ENCODE measurements around the gene COG8.

COG8 gene

GRCh38 chr16:69350536-69351133 is 11.3 kb upstream of the COG8 start:
- DNase-seq (ENCODE audit: insufficient read length, low spot score), result no peak
- no peak for FAIRE-seq
- no peak for TF ChIP-seq POLR2A (IDR thresholded peaks at IDR 0.05; ENCODE audit: low read depth, low read length)
- no peak for TF ChIP-seq TAF1 (IDR thresholded peaks at IDR 0.05; ENCODE audit: low read depth, low read length)
- TF ChIP-seq POLR2AphosphoS5 (IDR thresholded peaks at IDR 0.05; ENCODE audit: low read depth, low read length), result no peak
- TF ChIP-seq SPI1 (IDR thresholded peaks at IDR 0.05; ENCODE audit: low read depth, low read length), result no peak
- no peak for TF ChIP-seq POU2F2 (IDR thresholded peaks at IDR 0.05; ENCODE audit: low read depth, low read length)
- no peak for TF ChIP-seq PAX5 (IDR thresholded peaks at IDR 0.05; ENCODE audit: insufficient read depth, low read length, severe bottlenecking)

GRCh38 chr16:69349536-69349935 is 10.2 kb upstream of the COG8 start:
- TF ChIP-seq SPI1 (IDR thresholded peaks at IDR 0.05; ENCODE audit: low read depth, low read length) (no peak), POU2F2 (IDR thresholded peaks at IDR 0.05; ENCODE audit: low read depth, low read length) (no peak), TAF1 (IDR thresholded peaks at IDR 0.05; ENCODE audit: low read depth, low read length) (no peak), POLR2AphosphoS5 (IDR thresholded peaks at IDR 0.05; ENCODE audit: low read depth, low read length) (no peak), POLR2A (IDR thresholded peaks at IDR 0.05; ENCODE audit: low read depth, low read length) (no peak), PAX5 (IDR thresholded peaks at IDR 0.05; ENCODE audit: insufficient read depth, low read length, severe bottlenecking) (no peak)
- no peak for FAIRE-seq
- DNase-seq (ENCODE audit: insufficient read length, low spot score), result no peak

GRCh38 chr16:69348222-69348621 is 8.9 kb upstream of the COG8 start:
- DNase-seq (ENCODE audit: insufficient read length, low spot score), result no peak
- TF ChIP-seq PAX5 (IDR thresholded peaks at IDR 0.05; ENCODE audit: insufficient read depth, low read length, severe bottlenecking) (no peak), TAF1 (IDR thresholded peaks at IDR 0.05; ENCODE audit: low read depth, low read length) (no peak), SPI1 (IDR thresholded peaks at IDR 0.05; ENCODE audit: low read depth, low read length) (no peak), POU2F2 (IDR thresholded peaks at IDR 0.05; ENCODE audit: low read depth, low read length) (no peak), POLR2AphosphoS5 (IDR thresholded peaks at IDR 0.05; ENCODE audit: low read depth, low read length) (no peak), POLR2A (IDR thresholded peaks at IDR 0.05; ENCODE audit: low read depth, low read length) (no peak)
- FAIRE-seq, result no peak

GRCh38 chr16:69346683-69347082 is 7.3 kb upstream of the COG8 start:
- DNase-seq (ENCODE audit: insufficient read length, low spot score) (no peak), FAIRE-seq (no peak)
- TF ChIP-seq POU2F2 (IDR thresholded peaks at IDR 0.05; ENCODE audit: low read depth, low read length) (no peak), POLR2AphosphoS5 (IDR thresholded peaks at IDR 0.05; ENCODE audit: low read depth, low read length) (no peak), SPI1 (IDR thresholded peaks at IDR 0.05; ENCODE audit: low read depth, low read length) (no peak), POLR2A (IDR thresholded peaks at IDR 0.05; ENCODE audit: low read depth, low read length) (no peak), TAF1 (IDR thresholded peaks at IDR 0.05; ENCODE audit: low read depth, low read length) (no peak), PAX5 (IDR thresholded peaks at IDR 0.05; ENCODE audit: insufficient read depth, low read length, severe bottlenecking) (no peak)

GRCh38 chr16:69345923-69346322 is 6.6 kb upstream of the COG8 start:
- TF ChIP-seq POLR2A (IDR thresholded peaks at IDR 0.05; ENCODE audit: low read depth, low read length), result no peak
- no peak for TF ChIP-seq SPI1 (IDR thresholded peaks at IDR 0.05; ENCODE audit: low read depth, low read length)
- TF ChIP-seq TAF1 (IDR thresholded peaks at IDR 0.05; ENCODE audit: low read depth, low read length), result no peak
- no peak for TF ChIP-seq PAX5 (IDR thresholded peaks at IDR 0.05; ENCODE audit: insufficient read depth, low read length, severe bottlenecking)
- no peak for TF ChIP-seq POLR2AphosphoS5 (IDR thresholded peaks at IDR 0.05; ENCODE audit: low read depth, low read length)
- FAIRE-seq (peak; percentile 55), DNase-seq (ENCODE audit: insufficient read length, low spot score) (no peak)

GRCh38 chr16:69344171-69344570 is 4.8 kb upstream of the COG8 start:
- TF ChIP-seq SPI1 (IDR thresholded peaks at IDR 0.05; ENCODE audit: low read depth, low read length) (no peak), TAF1 (IDR thresholded peaks at IDR 0.05; ENCODE audit: low read depth, low read length) (no peak), POLR2A (IDR thresholded peaks at IDR 0.05; ENCODE audit: low read depth, low read length) (no peak), PAX5 (IDR thresholded peaks at IDR 0.05; ENCODE audit: insufficient read depth, low read length, severe bottlenecking) (no peak), POLR2AphosphoS5 (IDR thresholded peaks at IDR 0.05; ENCODE audit: low read depth, low read length) (no peak), POU2F2 (IDR thresholded peaks at IDR 0.05; ENCODE audit: low read depth, low read length) (no peak)
- FAIRE-seq, result no peak
- DNase-seq (ENCODE audit: insufficient read length, low spot score), result no peak

GRCh38 chr16:69340095-69340644 is 806 bp upstream of the COG8 start:
- DNase-seq (ENCODE audit: insufficient read length, low spot score) (no peak), FAIRE-seq (no peak)
- TF ChIP-seq POU2F2 (IDR thresholded peaks at IDR 0.05; ENCODE audit: low read depth, low read length) (no peak), TAF1 (IDR thresholded peaks at IDR 0.05; ENCODE audit: low read depth, low read length) (no peak), PAX5 (IDR thresholded peaks at IDR 0.05; ENCODE audit: insufficient read depth, low read length, severe bottlenecking) (no peak), SPI1 (IDR thresholded peaks at IDR 0.05; ENCODE audit: low read depth, low read length) (no peak), POLR2AphosphoS5 (IDR thresholded peaks at IDR 0.05; ENCODE audit: low read depth, low read length) (no peak), POLR2A (IDR thresholded peaks at IDR 0.05; ENCODE audit: low read depth, low read length) (no peak)

GRCh38 chr16:69338557-69339288 is 641 bp downstream of the COG8 start:
- DNase-seq (ENCODE audit: insufficient read length, low spot score) (no peak), FAIRE-seq (no peak)
- TF ChIP-seq TAF1 (IDR thresholded peaks at IDR 0.05; ENCODE audit: low read depth, low read length) (no peak), PAX5 (IDR thresholded peaks at IDR 0.05; ENCODE audit: insufficient read depth, low read length, severe bottlenecking) (peak; percentile 56)

GRCh38 chr16:69334696-69335095 is 4.7 kb downstream of the COG8 start:
- FAIRE-seq (no peak), DNase-seq (ENCODE audit: insufficient read length, low spot score) (no peak)
- no peak for TF ChIP-seq POLR2A (IDR thresholded peaks at IDR 0.05; ENCODE audit: low read depth, low read length)

Measured in GM12891 (cell line).